Body of pancreas (tissue), 4 donors: ENCODE measurements around the gene CHRDL2.

ENCODE experiments used
- POLR2A ChIP-seq, 3 donors: fragments of 450-650 bp; IDR thresholded peaks; one replicate each; pipeline ENCODE4 v1.6.1; 2016; ENCODE audit warnings: antibody characterized with exemption in 3 of 3, mild to moderate bottlenecking in 2 of 3
- TF ChIP-seq, protein P1 (sequence below), 7 experiments: fragments of 450-650 bp in 4 of 7; fragments of 200-600 bp in 3 of 7; sonication (generic) in 3 of 7; IDR thresholded peaks; one replicate each; pipeline ENCODE4 v1.5.1; 2016 to 2019; ENCODE audit warnings: antibody characterized with exemption in 7 of 7

DNA sequence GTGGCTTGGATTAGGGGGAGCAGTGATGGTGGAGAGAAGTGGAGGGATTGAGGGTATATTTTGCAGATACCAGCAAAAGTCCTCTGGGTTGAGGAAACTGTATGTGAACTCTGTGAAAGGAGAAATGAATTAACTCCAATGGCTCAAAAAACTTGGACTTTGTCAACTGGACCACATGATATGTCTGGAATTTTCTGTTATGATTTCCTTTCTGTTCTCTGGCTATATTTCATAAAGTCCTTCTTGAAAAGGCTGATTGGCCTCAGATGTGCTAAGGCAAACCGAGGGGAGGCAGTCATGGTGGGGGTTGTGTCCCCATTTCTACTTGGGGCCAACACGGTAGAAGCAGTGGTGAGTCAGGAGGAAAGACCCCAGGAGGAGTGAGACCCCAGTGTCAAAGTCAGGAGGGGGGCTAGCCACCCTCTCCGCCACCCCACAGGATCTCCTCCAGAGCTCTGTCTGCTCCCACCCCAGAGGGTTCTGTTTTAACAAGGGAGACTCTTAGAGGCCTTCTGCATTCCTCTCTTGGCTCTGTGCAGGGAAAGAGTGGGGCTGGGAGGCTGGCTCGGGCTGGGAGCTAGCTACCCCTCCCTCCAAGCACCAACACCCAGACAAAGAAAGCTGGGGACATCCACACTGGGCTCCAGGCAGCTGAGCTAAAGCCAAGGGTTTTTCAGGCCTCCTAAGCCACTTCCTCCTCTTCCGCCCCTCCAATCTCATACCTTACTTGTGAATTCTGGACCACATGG, 13.8 kb downstream of the CHRDL2 start:
- TF ChIP-seq, protein P1, sequence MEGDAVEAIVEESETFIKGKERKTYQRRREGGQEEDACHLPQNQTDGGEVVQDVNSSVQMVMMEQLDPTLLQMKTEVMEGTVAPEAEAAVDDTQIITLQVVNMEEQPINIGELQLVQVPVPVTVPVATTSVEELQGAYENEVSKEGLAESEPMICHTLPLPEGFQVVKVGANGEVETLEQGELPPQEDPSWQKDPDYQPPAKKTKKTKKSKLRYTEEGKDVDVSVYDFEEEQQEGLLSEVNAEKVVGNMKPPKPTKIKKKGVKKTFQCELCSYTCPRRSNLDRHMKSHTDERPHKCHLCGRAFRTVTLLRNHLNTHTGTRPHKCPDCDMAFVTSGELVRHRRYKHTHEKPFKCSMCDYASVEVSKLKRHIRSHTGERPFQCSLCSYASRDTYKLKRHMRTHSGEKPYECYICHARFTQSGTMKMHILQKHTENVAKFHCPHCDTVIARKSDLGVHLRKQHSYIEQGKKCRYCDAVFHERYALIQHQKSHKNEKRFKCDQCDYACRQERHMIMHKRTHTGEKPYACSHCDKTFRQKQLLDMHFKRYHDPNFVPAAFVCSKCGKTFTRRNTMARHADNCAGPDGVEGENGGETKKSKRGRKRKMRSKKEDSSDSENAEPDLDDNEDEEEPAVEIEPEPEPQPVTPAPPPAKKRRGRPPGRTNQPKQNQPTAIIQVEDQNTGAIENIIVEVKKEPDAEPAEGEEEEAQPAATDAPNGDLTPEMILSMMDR (IDR thresholded peaks at IDR 0.05): no peak
- TF ChIP-seq POLR2A (IDR thresholded peaks at IDR 0.05): no peak
